ENCODE measurements around the gene TMED4. TPM values are rescaled to one million over a fixed set of nuclear protein-coding genes. Genes with fewer than 3 reads are reported as not detected.
A peak's percentile ranks its signal among the peaks of the same experiment; 100 is the strongest.

TMED4 gene
- total RNA-seq, 1 donor from 2014 or later, result 95.8 TPM

DNA sequence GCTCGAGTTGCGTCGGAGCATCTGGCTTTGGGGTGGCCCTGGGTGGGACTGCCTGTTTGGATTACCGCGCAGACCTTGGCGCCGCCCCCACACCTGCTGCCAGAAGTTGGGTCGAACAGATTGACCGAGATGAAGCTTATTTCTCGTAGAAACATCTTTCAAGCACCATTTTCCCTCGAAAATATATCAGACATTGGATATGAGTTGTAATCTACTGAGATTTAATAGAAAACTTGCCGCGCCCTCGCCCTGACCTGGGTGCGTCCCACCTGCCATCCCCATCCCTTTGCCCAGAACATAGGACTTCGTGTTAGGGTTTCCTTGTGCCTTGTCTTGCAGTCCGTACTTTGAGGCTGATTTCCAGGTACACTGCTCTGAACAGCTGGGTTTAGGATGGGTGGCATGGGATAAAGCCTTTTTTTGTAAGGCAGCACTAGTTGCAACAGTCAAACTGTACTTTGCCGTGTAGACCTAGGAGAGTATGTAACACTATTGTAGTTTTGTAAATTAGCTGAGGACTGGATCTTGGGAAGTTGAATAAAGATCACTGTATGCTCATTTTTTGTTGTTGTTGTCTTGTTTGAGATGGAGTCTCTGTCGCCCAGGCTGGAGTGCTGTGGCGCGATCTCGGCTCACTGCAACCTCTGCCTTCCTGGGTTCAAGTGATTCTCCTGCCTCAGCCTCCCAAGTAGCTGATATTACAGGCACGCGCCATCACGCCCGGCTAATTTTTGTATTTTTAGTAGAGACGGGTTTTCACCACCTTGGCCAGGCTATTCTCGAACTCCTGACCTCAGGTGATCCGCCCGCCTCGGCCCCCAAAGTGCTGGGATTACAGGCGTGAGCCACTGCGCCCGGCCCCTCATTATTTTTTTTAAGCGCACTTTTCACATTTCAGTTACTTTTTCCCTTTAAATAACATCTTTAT lies 25.4 kb upstream of the TMED4 start:
- no peaks in the 10 kb centered on the region for H4K20me1 ChIP-seq (ENCODE audit: low read depth)
- peaks cover 14% of the 10 kb centered on the region for H3F3A ChIP-seq (ENCODE audit: low read depth)
- H3K9ac ChIP-seq, result peak overlapping the region; percentile 74
- peak overlapping the region; percentile 80 for H2AFZ ChIP-seq (replicated peaks)
- H3K4me2 ChIP-seq, result peak overlapping the region; percentile 98
- H3K4me1 ChIP-seq, result peaks cover 4% of the 10 kb centered on the region
- Mint-ChIP-seq H3K27me3 (ENCODE audit: insufficient read depth, low read depth) (peaks cover 11% of the 10 kb centered on the region), H3K9me3 (peaks cover 3% of the 10 kb centered on the region), H3K27ac (peak overlapping the region; percentile 85), H3K4me1 (peaks cover 19% of the 10 kb centered on the region), H3K4me3 (peak overlapping the region; percentile 96), H3K36me3 (peaks cover 10% of the 10 kb centered on the region)
- no peaks in the 10 kb centered on the region for H3K27me3 ChIP-seq
- DNase-seq (ENCODE audit: low spot score), result no peak
- H3K36me3 ChIP-seq, result no peaks in the 10 kb centered on the region
- peak overlapping the region; percentile 81 for H3K4me3 ChIP-seq
- peak overlapping the region; percentile 83 for H3K27ac ChIP-seq
- no peak for TF ChIP-seq EZH2phosphoT487 (IDR thresholded peaks at IDR 0.05)
- TF ChIP-seq, protein P1, sequence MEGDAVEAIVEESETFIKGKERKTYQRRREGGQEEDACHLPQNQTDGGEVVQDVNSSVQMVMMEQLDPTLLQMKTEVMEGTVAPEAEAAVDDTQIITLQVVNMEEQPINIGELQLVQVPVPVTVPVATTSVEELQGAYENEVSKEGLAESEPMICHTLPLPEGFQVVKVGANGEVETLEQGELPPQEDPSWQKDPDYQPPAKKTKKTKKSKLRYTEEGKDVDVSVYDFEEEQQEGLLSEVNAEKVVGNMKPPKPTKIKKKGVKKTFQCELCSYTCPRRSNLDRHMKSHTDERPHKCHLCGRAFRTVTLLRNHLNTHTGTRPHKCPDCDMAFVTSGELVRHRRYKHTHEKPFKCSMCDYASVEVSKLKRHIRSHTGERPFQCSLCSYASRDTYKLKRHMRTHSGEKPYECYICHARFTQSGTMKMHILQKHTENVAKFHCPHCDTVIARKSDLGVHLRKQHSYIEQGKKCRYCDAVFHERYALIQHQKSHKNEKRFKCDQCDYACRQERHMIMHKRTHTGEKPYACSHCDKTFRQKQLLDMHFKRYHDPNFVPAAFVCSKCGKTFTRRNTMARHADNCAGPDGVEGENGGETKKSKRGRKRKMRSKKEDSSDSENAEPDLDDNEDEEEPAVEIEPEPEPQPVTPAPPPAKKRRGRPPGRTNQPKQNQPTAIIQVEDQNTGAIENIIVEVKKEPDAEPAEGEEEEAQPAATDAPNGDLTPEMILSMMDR (IDR thresholded peaks at IDR 0.05), result no peak
- TF ChIP-seq EZH2 (IDR thresholded peaks at IDR 0.05), result no peak
- H3K9me3 ChIP-seq (ENCODE audit: low read depth), result no peaks in the 10 kb centered on the region
- H3K79me2 ChIP-seq (ENCODE audit: low read depth), result peaks cover 55% of the 10 kb centered on the region

DNA sequence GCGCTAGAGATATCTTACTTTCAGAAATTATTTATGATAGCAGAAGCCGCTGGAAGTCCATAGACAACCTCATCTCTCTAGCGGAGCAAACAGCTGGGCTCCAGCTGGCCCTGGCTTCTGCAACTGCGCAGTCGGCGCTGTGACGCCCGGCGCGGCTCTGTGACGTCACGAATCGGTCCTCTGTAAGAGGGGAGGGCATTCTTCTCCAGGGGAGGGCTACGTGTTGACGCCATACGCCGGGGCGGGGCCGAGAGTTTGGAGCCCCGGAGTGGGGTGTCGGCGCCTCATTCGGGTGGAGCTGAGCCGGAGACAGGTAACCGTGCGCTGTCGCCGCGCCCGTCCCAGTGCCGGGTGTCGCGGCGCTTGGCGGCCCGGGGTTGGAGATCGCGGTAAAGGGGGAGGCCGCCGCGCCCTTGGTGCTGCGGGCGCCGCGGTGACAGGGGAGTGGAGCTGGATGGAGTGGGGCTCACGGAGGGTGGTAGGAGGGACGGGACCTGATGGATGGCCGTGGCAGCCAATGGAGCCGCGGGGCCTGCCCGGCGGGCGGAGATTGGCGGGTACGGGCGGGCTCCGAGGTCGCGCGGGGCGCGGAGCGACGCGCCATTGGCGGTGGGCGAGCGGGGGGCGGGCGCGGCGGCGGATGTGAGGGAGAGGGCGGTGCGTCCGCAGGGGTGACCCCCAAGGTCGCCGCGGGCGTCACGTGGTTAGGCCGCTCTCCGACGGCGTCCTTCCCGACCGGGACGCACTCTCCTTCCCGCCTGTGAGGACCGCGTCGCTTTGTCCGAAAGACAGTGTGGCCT lies 24.5 kb upstream of the TMED4 start, which contains the start of gene OGDH:
Gene OGDH (plus strand): TSS at position 287 of the 800 bp plus-strand sequence. CDS start 17,717 bp downstream, outside the sequence.
- no peaks in the 10 kb centered on the region for H3K36me3 ChIP-seq
- H3K4me1 ChIP-seq, result peaks cover 4% of the 10 kb centered on the region
- peaks cover 46% of the 10 kb centered on the region for H3K79me2 ChIP-seq (ENCODE audit: low read depth)
- H4K20me1 ChIP-seq (ENCODE audit: low read depth), result no peaks in the 10 kb centered on the region
- DNase-seq (ENCODE audit: low spot score), result peak; percentile 100
- Mint-ChIP-seq H3K4me3 (peak within 1 kb of the TSS; percentile 96), H3K36me3 (peaks cover 10% of the 10 kb centered on the region), H3K27me3 (ENCODE audit: insufficient read depth, low read depth) (peaks cover 11% of the 10 kb centered on the region), H3K4me1 (peaks cover 17% of the 10 kb centered on the region), H3K9me3 (peaks cover 3% of the 10 kb centered on the region), H3K27ac (peak within 1 kb of the TSS; percentile 88)
- H3K4me2 ChIP-seq, result peak within 1 kb of the TSS; percentile 98
- H2AFZ ChIP-seq (replicated peaks), result peak within 1 kb of the TSS; percentile 84
- H3K4me3 ChIP-seq, result peak within 1 kb of the TSS; percentile 81
- no peaks in the 10 kb centered on the region for H3K27me3 ChIP-seq
- H3F3A ChIP-seq (ENCODE audit: low read depth), result peaks cover 14% of the 10 kb centered on the region
- H3K27ac ChIP-seq, result peak within 1 kb of the TSS; percentile 83
- peak within 1 kb of the TSS; percentile 74 for H3K9ac ChIP-seq
- no peaks in the 10 kb centered on the region for H3K9me3 ChIP-seq (ENCODE audit: low read depth)
- TF ChIP-seq EZH2phosphoT487 (IDR thresholded peaks at IDR 0.05) (no peak), EZH2 (IDR thresholded peaks at IDR 0.05) (no peak)
- TF ChIP-seq, protein P1 (IDR thresholded peaks at IDR 0.05), result no peak

DNA sequence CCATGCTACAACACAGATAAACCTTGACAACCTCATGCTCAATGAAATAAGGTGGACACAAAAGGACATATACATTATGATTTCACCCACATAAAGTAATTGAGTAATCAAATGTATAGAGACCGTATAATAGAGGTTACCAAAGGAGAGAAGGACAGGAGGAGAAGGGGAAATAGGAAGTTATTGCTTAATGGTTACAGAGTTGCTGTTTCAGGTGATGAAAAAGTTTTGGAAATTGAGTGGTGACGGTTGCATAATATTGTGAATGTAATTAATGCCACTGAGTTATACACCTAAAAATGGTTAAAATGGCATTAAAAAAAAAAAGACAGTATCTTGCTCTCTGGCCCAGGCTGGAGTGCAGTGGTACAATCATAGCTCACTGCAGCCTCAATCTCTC lies 22.9 kb upstream of the TMED4 start:
- TF ChIP-seq EZH2 (IDR thresholded peaks at IDR 0.05), result no peak
- TF ChIP-seq, protein P1 (IDR thresholded peaks at IDR 0.05), result no peak
- TF ChIP-seq EZH2phosphoT487 (IDR thresholded peaks at IDR 0.05), result no peak
- peaks cover 15% of the 10 kb centered on the region for H3K27me3 Mint-ChIP-seq (ENCODE audit: insufficient read depth, low read depth)
- DNase-seq (ENCODE audit: low spot score), result no peak
- no peaks in the 10 kb centered on the region for H4K20me1 ChIP-seq (ENCODE audit: low read depth)
- H2AFZ ChIP-seq (replicated peaks), result no peak overlapping the region
- no peaks in the 10 kb centered on the region for H3K9me3 ChIP-seq (ENCODE audit: low read depth)
- no peaks in the 10 kb centered on the region for H3K36me3 ChIP-seq
- peaks cover 3% of the 10 kb centered on the region for H3K9me3 Mint-ChIP-seq
- peaks cover 30% of the 10 kb centered on the region for H3K79me2 ChIP-seq (ENCODE audit: low read depth)
- peaks cover 17% of the 10 kb centered on the region for H3K4me1 Mint-ChIP-seq
- peak overlapping the region; percentile 71 for H3K4me3 Mint-ChIP-seq
- H3F3A ChIP-seq (ENCODE audit: low read depth), result peaks cover 14% of the 10 kb centered on the region
- no peak overlapping the region for H3K9ac ChIP-seq
- H3K4me2 ChIP-seq, result no peak overlapping the region
- peaks cover 4% of the 10 kb centered on the region for H3K4me1 ChIP-seq
- H3K27ac ChIP-seq, result no peak overlapping the region
- H3K36me3 Mint-ChIP-seq, result peaks cover 10% of the 10 kb centered on the region
- no peaks in the 10 kb centered on the region for H3K27me3 ChIP-seq
- H3K4me3 ChIP-seq, result no peak overlapping the region
- no peak overlapping the region for H3K27ac Mint-ChIP-seq

Measured in neural progenitor cell (in vitro differentiated cells).